SJSA1 (cell line): ENCODE results near the gene TVP23B. TPM values are rescaled to one million over a fixed set of nuclear protein-coding genes. Genes with fewer than 3 reads are reported as not detected.
"Not testable (repeated sequence)": the region's sequence is repeated elsewhere in the genome, so short reads cannot be mapped to it uniquely, and the experiment has no call there.

ENCODE experiments used
- DNase-seq, 2 experiments: peaks; one replicate each; pipeline ENCODE4 v3.0.0-alpha.2; 2015 to 2020; ENCODE audit warnings: low spot score in 2 of 2, low read depth in 1 of 2
- H3K27ac ChIP-seq: fragments of 250-450 bp; sonication (Bioruptor Pico); 2 replicates; pipeline ENCODE4 v1.5.1; 2020; ENCODE audit warnings: mild to moderate bottlenecking, moderate library complexity
- H3K27me3 ChIP-seq: fragments of 250-450 bp; sonication (Bioruptor Pico); replicated peaks from 2 replicates; pipeline ENCODE4 v1.5.1; 2020; ENCODE audit warnings: mild to moderate bottlenecking, moderate library complexity
- H3K36me3 ChIP-seq: fragments of 250-450 bp; sonication (Bioruptor Pico); 2 replicates; pipeline ENCODE4 v1.5.1; 2020; ENCODE audit warnings: mild to moderate bottlenecking
- H3K4me1 ChIP-seq: fragments of 250-450 bp; sonication (Bioruptor Pico); replicated peaks from 2 replicates; pipeline ENCODE4 v1.6.1; 2021; ENCODE audit warnings: mild to moderate bottlenecking
- H3K4me3 ChIP-seq: fragments of 250-450 bp; sonication (Bioruptor Pico); 2 replicates; pipeline ENCODE4 v1.5.1; 2020; ENCODE audit warnings: mild to moderate bottlenecking
- H3K9me3 ChIP-seq: fragments of 250-450 bp; sonication (Bioruptor Pico); replicated peaks from 2 replicates; pipeline ENCODE4 v1.5.1; 2020; ENCODE audit warnings: mild to moderate bottlenecking
- total RNA-seq: library from RNA; depleted of rRNA; stranded (reverse); fragments of >200 nt; shearing (Covaris generic); gene quantifications from 2 replicates; pipeline ENCODE4 v1.2.3, GENCODE V29; 2014

TVP23B gene
- total RNA-seq, 1 experiment from 2014 or later, result 105 TPM

- not testable (repeated sequence) for H3K27ac ChIP-seq, H3K4me1 ChIP-seq, H3K9me3 ChIP-seq, H3K27me3 ChIP-seq, H3K36me3 ChIP-seq, DNase-seq, H3K4me3 ChIP-seq
Measured at GRCh38 chr17:18758344-18758743, 22.6 kb upstream of the TVP23B start.

- H3K27me3 ChIP-seq, result not testable (repeated sequence)
Measured at GRCh38 chr17:18760221-18760620, 20.8 kb upstream of the TVP23B start.

GRCh38 chr17:18770572-18770971, 10.4 kb upstream of the TVP23B start:
- not testable (repeated sequence) for H3K36me3 ChIP-seq, H3K9me3 ChIP-seq, H3K27ac ChIP-seq, H3K4me1 ChIP-seq, H3K4me3 ChIP-seq, DNase-seq, H3K27me3 ChIP-seq

More at GRCh38 chr17:18760221-18760620, 20.8 kb upstream of the TVP23B start:
- not testable (repeated sequence) for H3K4me1 ChIP-seq, H3K9me3 ChIP-seq, H3K4me3 ChIP-seq, H3K27ac ChIP-seq, DNase-seq, H3K36me3 ChIP-seq

DNA sequence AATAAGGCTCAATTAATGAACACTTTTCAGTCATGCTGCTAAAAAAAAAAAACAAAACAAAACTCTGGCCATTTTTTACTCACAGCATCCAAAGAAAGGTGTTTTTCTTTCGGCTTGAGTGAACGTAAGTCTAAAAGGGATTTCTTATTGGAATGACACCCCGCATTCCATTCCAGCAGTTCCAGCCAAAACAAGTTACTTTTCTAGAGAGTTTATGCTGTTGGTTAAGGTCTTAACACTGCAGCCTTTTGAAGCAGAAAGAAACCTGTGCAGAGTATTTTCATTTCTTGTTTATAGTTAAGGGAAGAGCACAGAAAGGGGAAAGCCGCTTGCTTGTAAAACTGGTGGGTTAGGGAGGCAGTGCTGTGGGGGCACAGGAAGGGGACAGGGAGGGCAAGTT, 9.9 kb upstream of the TVP23B start:
- H3K4me3 ChIP-seq, DNase-seq, H3K27me3 ChIP-seq, H3K4me1 ChIP-seq, H3K36me3 ChIP-seq, H3K27ac ChIP-seq, H3K9me3 ChIP-seq: not testable (repeated sequence)

- H3K4me1 ChIP-seq, result no peaks in the 10 kb centered on the region
- H3K27me3 ChIP-seq, result no peaks in the 10 kb centered on the region
- no peaks in the 10 kb centered on the region for H3K9me3 ChIP-seq
- no peak overlapping the region for H3K4me3 ChIP-seq
- no peaks in the 10 kb centered on the region for H3K36me3 ChIP-seq
- DNase-seq, result no peak
- no peak overlapping the region for H3K27ac ChIP-seq
Measured at GRCh38 chr17:18772471-18772870, 8.5 kb upstream of the TVP23B start.

- not testable (repeated sequence) for DNase-seq, H3K4me1 ChIP-seq, H3K4me3 ChIP-seq, H3K27ac ChIP-seq, H3K27me3 ChIP-seq, H3K36me3 ChIP-seq, H3K9me3 ChIP-seq
Measured at GRCh38 chr17:18781805-18782204, 822 bp downstream of the TVP23B start.

DNA sequence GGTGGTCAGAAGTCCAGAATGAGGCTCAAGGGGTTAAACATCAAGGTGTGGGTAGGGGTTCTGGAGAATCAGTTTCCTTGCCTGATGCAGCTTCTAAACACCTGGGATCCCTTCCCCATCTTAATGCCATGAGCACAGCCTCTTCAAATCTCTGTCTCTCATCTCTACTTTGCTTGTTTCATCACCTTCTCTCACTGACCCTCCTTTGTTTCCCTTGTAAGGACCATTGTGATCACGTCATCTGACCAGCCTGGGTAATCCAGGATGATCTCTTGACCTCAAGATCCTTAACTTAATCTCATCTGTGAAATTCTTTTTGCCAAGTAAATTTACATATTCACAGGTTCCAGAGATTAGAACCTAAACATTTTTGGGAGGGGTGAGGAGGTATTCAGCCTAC, 5.0 kb downstream of the TVP23B start:
- not testable (repeated sequence) for H3K36me3 ChIP-seq, DNase-seq, H3K27me3 ChIP-seq, H3K9me3 ChIP-seq, H3K27ac ChIP-seq, H3K4me3 ChIP-seq, H3K4me1 ChIP-seq

DNA sequence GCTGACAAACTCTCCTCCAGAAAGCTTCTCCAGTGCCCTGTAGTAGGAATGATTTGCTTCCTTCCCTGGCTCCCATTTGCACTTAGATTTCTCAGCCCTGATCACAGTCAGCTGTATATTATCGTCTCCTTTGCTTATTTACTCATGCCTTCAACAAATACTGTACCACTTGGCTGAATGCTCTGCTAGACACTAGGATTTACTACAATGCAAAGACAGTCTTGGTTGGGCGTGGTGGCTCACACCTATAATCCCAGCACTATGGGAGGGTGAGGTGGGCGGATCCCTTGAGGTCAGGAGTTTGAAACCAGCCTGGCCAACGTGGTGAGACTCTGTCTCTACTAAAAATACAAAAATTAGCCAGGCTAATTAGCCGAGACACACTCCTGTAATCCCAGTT, 5.9 kb downstream of the TVP23B start:
- not testable (repeated sequence) for H3K36me3 ChIP-seq, DNase-seq, H3K27ac ChIP-seq, H3K9me3 ChIP-seq, H3K4me1 ChIP-seq, H3K27me3 ChIP-seq, H3K4me3 ChIP-seq

- H3K4me3 ChIP-seq, H3K27ac ChIP-seq, DNase-seq, H3K27me3 ChIP-seq, H3K9me3 ChIP-seq, H3K36me3 ChIP-seq, H3K4me1 ChIP-seq: not testable (repeated sequence)
Measured at GRCh38 chr17:18791402-18791801, 10.4 kb downstream of the TVP23B start.

- DNase-seq, result not testable (repeated sequence)
Measured at GRCh38 chr17:18794841-18795240, 13.9 kb downstream of the TVP23B start.

DNA sequence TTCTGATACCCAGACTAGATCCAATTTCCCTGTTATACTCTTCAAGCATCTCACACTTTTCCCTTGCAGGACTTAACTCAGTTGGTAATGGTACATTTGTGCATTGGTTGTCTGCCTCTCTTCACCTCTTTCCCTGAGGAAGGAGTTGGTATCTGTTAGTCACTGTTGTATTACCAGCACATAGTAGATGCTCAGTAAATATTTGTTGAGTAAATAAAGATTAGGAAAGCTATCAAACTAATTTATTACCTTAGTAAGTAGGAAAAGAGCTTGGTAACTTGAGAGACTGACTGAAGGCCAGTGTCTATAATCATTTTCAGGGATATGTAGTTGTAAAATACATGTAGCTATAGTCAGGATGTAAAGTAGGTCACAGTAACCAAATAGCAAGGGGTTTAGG, 15.9 kb downstream of the TVP23B start:
- H3K27me3 ChIP-seq, H3K36me3 ChIP-seq, H3K4me1 ChIP-seq, DNase-seq, H3K4me3 ChIP-seq, H3K27ac ChIP-seq, H3K9me3 ChIP-seq: not testable (repeated sequence)

More at GRCh38 chr17:18794841-18795240, 13.9 kb downstream of the TVP23B start:
- H3K4me3 ChIP-seq, H3K9me3 ChIP-seq, H3K27ac ChIP-seq, H3K4me1 ChIP-seq, H3K36me3 ChIP-seq, H3K27me3 ChIP-seq: not testable (repeated sequence)

DNA sequence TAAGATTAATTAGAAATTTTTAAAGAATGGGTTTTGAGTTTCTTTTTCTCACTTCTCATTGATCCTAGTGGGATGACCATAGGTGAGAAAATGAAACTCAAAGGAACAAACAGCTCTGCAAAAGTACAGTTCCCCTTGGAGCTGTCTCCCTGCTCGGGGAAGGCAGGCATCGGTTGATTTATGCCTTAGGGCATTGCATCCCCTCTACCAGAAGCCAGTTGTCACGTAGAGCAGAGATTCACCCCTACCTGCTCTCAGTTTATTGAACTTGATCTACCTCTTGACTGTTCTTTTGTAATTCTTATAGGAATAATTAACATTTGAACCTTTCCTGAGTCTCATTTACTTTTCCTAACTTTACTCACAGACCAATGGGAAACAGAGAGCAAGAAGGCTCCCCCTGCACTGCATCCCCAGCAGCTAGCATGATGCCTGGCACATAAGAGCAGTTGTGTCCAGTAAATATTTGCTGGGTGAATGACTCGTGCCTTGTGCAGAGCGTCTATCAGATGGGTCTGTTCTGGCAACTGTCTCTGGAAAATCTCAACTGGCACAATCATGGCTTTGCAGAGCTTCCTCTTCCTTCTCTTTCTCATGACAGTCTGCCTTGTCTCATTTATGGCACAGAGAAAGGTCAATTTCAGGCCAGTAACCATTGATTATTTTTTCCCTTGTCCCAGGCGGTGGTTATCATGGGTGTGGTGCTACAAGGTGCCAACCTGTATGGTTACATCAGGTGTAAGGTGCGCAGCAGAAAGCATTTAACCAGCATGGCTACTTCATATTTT, 22.7 kb downstream of the TVP23B start:
- not testable (repeated sequence) for H3K36me3 ChIP-seq, H3K4me3 ChIP-seq, H3K9me3 ChIP-seq, H3K27me3 ChIP-seq, DNase-seq, H3K4me1 ChIP-seq, H3K27ac ChIP-seq

DNA sequence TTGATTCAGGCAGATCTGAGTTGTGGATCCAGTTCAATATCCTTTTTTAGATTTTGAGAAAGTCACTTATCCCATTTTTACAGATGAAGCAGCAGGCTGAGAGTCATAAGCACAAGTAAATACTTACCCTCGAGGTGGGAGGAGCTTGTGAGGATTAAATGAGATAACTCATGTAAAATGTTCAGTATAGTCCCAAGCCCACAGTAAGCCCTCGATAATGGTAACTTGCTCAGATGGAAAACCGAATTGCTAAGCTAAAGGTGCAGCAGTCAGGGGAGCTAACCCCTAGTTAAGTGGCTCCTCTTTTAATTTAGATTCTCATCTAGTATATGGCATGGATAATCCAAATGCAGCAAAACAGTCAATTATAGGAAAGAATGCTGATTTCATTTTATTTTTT, 34.9 kb downstream of the TVP23B start:
- H3K27ac ChIP-seq, H3K4me3 ChIP-seq, H3K36me3 ChIP-seq, H3K27me3 ChIP-seq, H3K4me1 ChIP-seq, H3K9me3 ChIP-seq, DNase-seq: not testable (repeated sequence)

DNA sequence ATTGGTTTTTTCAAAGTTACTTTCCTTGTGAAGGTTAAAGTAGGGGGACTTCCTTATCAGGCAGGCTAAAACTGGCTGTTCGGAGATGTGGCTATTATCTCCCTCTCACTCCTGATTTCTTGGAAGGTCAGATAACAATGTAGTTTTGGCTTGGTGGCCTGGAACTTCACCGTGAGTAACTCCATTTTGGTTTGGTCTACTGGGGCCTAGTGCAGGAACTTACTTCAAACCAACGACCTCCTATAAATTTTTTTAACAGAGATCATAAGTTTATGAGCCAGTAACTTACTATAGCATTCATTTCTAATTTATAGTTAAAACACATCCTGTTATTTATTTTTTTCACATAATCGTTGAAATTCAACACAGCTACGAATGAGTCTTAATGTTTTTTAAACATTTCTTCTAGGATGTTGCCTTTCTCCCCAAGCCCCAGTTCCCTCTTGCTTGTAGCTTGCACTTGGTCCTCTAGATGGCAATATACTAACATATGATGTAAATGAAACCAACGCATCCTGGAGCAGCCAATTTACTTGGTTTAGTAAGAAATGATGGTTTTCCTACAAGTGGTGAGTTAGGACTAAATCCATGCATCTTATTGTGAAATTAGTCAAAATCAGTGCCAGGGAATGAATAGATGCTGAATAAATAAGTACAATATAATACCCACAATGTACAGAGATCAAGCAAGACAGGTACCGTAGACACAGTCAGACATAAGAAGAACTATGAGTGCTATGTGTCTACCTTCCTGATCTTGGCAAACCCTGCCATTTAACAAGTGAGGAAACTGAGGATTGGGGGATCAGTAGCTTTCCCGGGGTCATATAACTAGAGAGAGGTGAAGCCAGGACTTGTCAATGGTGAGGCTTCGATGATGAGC, 35.7 kb downstream of the TVP23B start:
- not testable (repeated sequence) for H3K36me3 ChIP-seq, H3K4me1 ChIP-seq, H3K27me3 ChIP-seq, H3K4me3 ChIP-seq, H3K9me3 ChIP-seq, H3K27ac ChIP-seq
- peak; percentile 44 to 61 for DNase-seq
